GM18861 (cell line): Measurements from ENCODE around the gene ARHGAP26.

Source experiments
- ATAC-seq: cut with Tn5 transposase; IDR thresholded peaks from one replicate; pipeline ENCODE4 v1.9.1; 2021; ENCODE audit not compliant: unreplicated experiment

Gene ARHGAP26

GRCh38 chr5:142871363-142872193, 101.4 kb downstream of the ARHGAP26 start:
- ATAC-seq = no peak

- no peak for ATAC-seq
Observed at GRCh38 chr5:142872217-142872616, 102.0 kb downstream of the ARHGAP26 start.

- ATAC-seq = no peak
Observed at GRCh38 chr5:142872795-142873194, 102.6 kb downstream of the ARHGAP26 start.

GRCh38 chr5:142873831-142874230, 103.7 kb downstream of the ARHGAP26 start:
- no peak for ATAC-seq

GRCh38 chr5:142874540-142874939, 104.4 kb downstream of the ARHGAP26 start:
- no peak for ATAC-seq

- ATAC-seq = no peak
Observed at GRCh38 chr5:142875936-142876335, 105.8 kb downstream of the ARHGAP26 start.

GRCh38 chr5:142876817-142877216, 106.6 kb downstream of the ARHGAP26 start:
- no peak for ATAC-seq

GRCh38 chr5:142878111-142878510, 107.9 kb downstream of the ARHGAP26 start:
- no peak for ATAC-seq

GRCh38 chr5:142878638-142879037, 108.5 kb downstream of the ARHGAP26 start:
- no peak for ATAC-seq

GRCh38 chr5:142881076-142881783, 111.1 kb downstream of the ARHGAP26 start:
- ATAC-seq = no peak

- ATAC-seq = no peak
Observed at GRCh38 chr5:142881784-142882126, 111.6 kb downstream of the ARHGAP26 start.

- no peak for ATAC-seq
Observed at GRCh38 chr5:142883025-142883424, 112.8 kb downstream of the ARHGAP26 start.

- ATAC-seq = no peak
Observed at GRCh38 chr5:142883438-142883837, 113.3 kb downstream of the ARHGAP26 start.

GRCh38 chr5:142884029-142884428, 113.9 kb downstream of the ARHGAP26 start:
- no peak for ATAC-seq

- ATAC-seq = no peak
Observed at GRCh38 chr5:142886211-142886610, 116.0 kb downstream of the ARHGAP26 start.

GRCh38 chr5:142886956-142887355, 116.8 kb downstream of the ARHGAP26 start:
- no peak for ATAC-seq

- no peak for ATAC-seq
Observed at GRCh38 chr5:142888469-142889085, 118.4 kb downstream of the ARHGAP26 start.

GRCh38 chr5:142892021-142892420, 121.8 kb downstream of the ARHGAP26 start:
- ATAC-seq = no peak

GRCh38 chr5:142894315-142894714, 124.1 kb downstream of the ARHGAP26 start:
- no peak for ATAC-seq

GRCh38 chr5:142894749-142895148, 124.6 kb downstream of the ARHGAP26 start:
- no peak for ATAC-seq

GRCh38 chr5:142896325-142897007, 126.3 kb downstream of the ARHGAP26 start:
- no peak for ATAC-seq
